HFF-Myc (cell line): ENCODE data around the gene RHOXF2.
"Not testable (repeated sequence)": the region's sequence is repeated elsewhere in the genome, so short reads cannot be mapped to it uniquely, and the experiment has no call there.

Experiments
- DNase-seq: peaks from one replicate; pipeline ENCODE4 v3.0.0-alpha.2; 2011; ENCODE audit warnings: low read depth; ENCODE audit errors: extremely low read depth
- H3K4me3 ChIP-seq: replicated peaks from 2 replicates; pipeline ENCODE4 v1.5.1; 2011; ENCODE audit warnings: low read depth, mild to moderate bottlenecking, control low read depth, low read length
- TF ChIP-seq, protein P1 (sequence below): IDR thresholded peaks from 2 replicates; pipeline ENCODE4 v1.5.1; 2012; ENCODE audit warnings: mild to moderate bottlenecking, low read depth, low read length, control low read depth; ENCODE audit errors: missing control alignments

RHOXF2 gene

DNA sequence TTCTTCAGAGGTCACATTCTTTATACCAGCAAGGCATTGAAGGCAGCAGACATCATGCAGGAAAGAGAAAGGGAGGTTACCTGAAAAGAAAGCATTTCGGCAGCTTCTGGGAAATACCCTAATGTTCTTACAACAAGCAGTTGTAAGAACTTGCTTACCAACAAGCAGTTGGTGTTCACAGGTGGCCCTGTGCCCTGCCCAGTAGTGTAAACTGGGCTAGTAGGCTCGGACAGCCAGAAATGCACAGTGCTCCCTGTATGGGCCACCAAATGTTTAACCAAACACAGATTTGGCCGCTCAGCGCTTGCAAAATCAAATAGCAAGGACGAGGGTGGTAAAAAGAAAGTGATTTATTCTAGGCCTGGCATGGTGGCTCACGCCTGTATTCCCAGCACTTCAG lies 22.3 kb upstream of the RHOXF2 start:
- TF ChIP-seq, protein P1, sequence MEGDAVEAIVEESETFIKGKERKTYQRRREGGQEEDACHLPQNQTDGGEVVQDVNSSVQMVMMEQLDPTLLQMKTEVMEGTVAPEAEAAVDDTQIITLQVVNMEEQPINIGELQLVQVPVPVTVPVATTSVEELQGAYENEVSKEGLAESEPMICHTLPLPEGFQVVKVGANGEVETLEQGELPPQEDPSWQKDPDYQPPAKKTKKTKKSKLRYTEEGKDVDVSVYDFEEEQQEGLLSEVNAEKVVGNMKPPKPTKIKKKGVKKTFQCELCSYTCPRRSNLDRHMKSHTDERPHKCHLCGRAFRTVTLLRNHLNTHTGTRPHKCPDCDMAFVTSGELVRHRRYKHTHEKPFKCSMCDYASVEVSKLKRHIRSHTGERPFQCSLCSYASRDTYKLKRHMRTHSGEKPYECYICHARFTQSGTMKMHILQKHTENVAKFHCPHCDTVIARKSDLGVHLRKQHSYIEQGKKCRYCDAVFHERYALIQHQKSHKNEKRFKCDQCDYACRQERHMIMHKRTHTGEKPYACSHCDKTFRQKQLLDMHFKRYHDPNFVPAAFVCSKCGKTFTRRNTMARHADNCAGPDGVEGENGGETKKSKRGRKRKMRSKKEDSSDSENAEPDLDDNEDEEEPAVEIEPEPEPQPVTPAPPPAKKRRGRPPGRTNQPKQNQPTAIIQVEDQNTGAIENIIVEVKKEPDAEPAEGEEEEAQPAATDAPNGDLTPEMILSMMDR = no peak
- no peak overlapping the region for H3K4me3 ChIP-seq
- no peak for DNase-seq

DNA sequence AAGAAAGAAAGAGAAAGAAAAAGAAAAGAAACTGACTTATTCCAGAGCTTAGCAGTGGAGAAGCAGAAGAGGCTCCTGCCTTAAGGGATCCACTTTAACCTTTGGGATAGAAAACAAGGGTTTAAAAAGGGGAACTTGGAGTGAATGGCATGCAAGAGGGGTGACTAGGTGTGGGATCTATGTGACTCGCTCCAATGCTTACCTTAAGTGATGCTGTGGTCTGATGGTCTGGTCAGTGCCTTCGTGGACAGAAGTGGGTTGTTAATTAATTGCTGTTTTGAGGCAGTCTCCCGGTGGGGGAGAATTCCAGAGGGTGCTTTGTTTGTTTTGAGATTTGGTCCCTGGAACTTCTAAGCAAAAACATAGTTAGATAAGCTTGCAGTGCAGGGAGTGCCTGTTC lies 21.6 kb upstream of the RHOXF2 start:
- TF ChIP-seq, protein P1 = no peak
- H3K4me3 ChIP-seq = no peak overlapping the region
- no peak for DNase-seq

DNA sequence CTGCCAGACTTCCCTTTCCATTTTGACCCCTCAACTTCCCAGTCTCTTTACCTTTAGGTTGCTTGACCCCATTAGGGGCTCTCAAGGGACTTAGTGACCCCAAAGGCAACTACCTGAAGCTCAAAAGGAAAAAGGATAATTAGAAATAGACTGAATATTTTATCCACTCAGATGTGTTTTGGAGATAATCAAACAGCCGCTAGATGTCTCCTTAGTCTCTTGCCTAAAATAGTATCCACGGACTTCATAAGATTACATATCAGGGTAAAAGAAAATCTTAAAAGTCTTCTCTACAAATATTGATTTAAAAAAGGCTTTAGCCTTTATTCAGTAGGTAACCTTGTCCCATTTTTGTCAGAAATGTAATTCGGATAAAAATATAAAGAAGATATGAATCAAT lies 21.0 kb upstream of the RHOXF2 start:
- TF ChIP-seq, protein P1 = no peak
- DNase-seq = no peak
- no peak overlapping the region for H3K4me3 ChIP-seq

DNA sequence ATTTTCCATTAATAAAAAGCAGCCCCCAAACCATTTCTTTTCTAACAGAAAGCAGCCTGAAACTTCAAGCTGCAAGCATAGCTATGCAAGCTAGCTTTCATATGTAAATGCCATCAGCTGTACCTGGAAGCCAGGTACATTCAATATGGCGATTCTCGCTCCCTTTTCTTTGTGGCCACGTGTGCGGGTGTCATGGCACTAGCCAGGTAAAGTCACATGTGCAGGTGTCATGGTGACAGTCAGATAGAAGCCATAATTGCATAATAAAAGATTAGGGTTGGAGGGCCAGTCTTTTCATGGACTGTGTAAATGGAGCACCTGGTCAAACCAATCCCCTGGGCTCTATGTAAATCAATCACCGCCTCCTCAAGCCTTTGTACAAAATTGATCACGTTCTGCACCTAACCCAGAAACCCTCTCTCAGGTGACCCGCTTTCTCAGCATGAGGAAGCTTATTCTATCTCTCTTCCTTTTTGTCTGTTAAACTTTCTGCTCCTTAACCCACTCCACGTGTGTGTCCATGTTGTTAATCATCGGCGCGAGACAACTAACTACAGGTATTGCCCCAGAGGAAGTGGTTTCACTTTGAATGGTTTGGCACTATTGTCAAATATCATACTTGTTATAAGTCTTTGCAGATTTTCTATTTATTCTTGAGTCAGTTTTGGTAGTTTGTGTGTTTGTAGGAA lies 18.0 kb upstream of the RHOXF2 start:
- no peak overlapping the region for H3K4me3 ChIP-seq
- no peak for DNase-seq
- TF ChIP-seq, protein P1 = no peak

DNA sequence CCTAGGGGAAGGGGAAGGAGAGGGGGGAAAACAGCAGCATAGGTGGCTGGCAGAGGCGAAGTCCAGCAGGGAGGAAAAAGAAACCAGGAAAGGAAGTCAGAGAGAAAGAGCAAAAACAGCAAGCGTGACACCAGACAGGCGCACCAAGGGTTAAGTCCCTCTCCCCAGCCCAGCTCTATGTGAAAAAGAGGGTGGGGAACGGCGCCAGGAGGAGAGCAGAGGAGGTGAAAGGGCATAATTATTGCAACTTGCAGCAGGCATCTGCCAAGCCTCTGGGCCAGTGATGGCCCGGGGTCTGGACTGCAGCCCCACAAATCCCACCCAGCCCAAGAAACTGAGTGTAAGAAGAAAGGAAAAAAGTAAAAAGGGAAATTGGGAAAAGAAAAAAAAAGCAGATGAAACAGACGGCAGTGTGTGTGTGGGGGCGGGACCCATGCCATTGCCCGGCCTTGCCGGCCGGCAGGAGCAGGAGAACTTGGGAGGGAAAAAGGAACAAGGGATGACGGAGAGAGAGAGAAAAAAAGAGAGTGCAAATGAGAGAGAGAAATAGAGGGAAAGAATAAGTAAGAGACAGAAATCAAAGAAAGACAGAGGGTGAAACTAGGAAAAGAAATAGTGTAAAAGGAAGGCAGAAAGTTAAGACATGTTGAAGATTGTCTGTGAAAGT lies 14.1 kb upstream of the RHOXF2 start:
- DNase-seq = no peak
- TF ChIP-seq, protein P1 = no peak
- H3K4me3 ChIP-seq = no peak overlapping the region

DNA sequence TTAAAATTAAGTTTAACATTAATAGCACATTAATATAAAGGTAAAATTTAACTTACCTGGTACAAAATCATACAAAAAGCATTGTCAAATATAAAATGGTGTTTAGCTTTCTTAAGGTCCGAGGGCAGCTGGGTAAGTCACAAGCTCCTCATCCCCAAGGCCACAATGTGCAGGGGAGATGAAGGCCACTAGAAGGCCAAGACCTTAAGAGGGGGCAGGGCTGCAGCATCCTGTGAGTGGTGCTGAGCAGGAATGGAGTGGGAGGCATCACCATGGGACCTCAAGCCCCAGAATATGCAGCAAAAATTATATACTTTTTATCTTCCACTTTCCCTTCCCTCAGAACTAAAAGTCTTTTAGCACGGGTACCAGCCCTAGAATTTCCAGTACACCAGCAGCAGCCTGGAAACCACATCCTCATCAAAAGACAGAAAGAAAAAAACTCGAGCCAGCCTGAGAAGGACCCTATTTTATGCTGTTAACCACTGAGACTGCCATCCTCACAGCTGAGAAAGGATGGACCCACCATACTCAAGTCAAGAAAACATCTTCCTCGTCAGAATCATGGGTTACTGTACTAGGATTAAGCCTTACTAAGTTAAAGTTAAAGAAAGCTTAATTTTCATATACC lies 13.0 kb upstream of the RHOXF2 start:
- H3K4me3 ChIP-seq = no peak overlapping the region
- DNase-seq = no peak
- TF ChIP-seq, protein P1 = no peak

DNA sequence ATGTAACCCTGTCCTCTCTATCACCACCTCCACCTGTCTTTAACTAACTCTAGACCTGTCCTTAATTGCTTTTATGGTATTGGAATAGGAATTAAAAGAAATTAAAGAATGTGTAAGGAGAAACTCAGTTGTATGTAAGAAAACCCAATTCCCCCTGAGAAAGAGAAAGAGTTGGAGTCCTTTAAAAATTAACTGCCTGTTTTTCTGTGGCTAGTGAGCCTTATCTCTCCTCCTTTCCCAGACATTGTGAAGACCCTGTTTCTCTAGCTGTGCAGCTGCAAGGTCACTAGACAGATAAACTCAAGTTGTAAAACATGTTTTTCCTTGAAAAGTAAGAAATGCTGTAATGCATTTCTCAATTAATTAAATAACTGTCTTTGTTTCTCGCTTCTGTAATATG lies 12.1 kb upstream of the RHOXF2 start:
- DNase-seq, H3K4me3 ChIP-seq: not testable (repeated sequence)
